Measurements from ENCODE around the gene CIBAR2. TPM values are rescaled to one million over a fixed set of nuclear protein-coding genes. Genes with fewer than 3 reads are reported as not detected.

CIBAR2 gene
- total RNA-seq, 1 donor from 2014 or later = 4.9 TPM

- Mint-ChIP-seq H3K4me1 (ENCODE audit: unreplicated experiment) (peaks cover 50% of the 10 kb centered on the region), H3K36me3 (no peaks in the 10 kb centered on the region), H3K4me3 (no peak overlapping the region), H3K27ac (no peak overlapping the region), H3K27me3 (peaks cover 5% of the 10 kb centered on the region), H3K9me3 (no peaks in the 10 kb centered on the region)
- no peak for TF ChIP-seq CTCF (conservative IDR thresholded peaks at IDR 0.05)
- no peak for DNase-seq (ENCODE audit: extremely low spot score, unreplicated experiment)
These were observed 30.5 kb upstream of the CIBAR2 start for GRCh38 chr16:85142771-85143211.

- H3K27ac Mint-ChIP-seq = no peak overlapping the region
- TF ChIP-seq CTCF (conservative IDR thresholded peaks at IDR 0.05) = no peak
- peaks cover 46% of the 10 kb centered on the region for H3K4me1 Mint-ChIP-seq (ENCODE audit: unreplicated experiment)
- no peak overlapping the region for H3K4me3 Mint-ChIP-seq
- H3K27me3 Mint-ChIP-seq = peaks cover 5% of the 10 kb centered on the region
- no peaks in the 10 kb centered on the region for H3K9me3 Mint-ChIP-seq
- no peak for DNase-seq (ENCODE audit: extremely low spot score, unreplicated experiment)
- H3K36me3 Mint-ChIP-seq = no peaks in the 10 kb centered on the region
These were observed 29.8 kb upstream of the CIBAR2 start for GRCh38 chr16:85142129-85142513.

GRCh38 chr16:85141491-85142128, 29.3 kb upstream of the CIBAR2 start:
- TF ChIP-seq CTCF (conservative IDR thresholded peaks at IDR 0.05) = no peak
- H3K36me3 Mint-ChIP-seq = no peaks in the 10 kb centered on the region
- H3K9me3 Mint-ChIP-seq = no peaks in the 10 kb centered on the region
- H3K27ac Mint-ChIP-seq = peak overlapping the region; percentile 49
- no peak for DNase-seq (ENCODE audit: extremely low spot score, unreplicated experiment)
- H3K4me1 Mint-ChIP-seq (ENCODE audit: unreplicated experiment) = peaks cover 46% of the 10 kb centered on the region
- peaks cover 5% of the 10 kb centered on the region for H3K27me3 Mint-ChIP-seq
- H3K4me3 Mint-ChIP-seq = no peak overlapping the region

GRCh38 chr16:85140455-85141012, 28.3 kb upstream of the CIBAR2 start:
- no peak for TF ChIP-seq CTCF (conservative IDR thresholded peaks at IDR 0.05)
- H3K36me3 Mint-ChIP-seq = no peaks in the 10 kb centered on the region
- DNase-seq (ENCODE audit: extremely low spot score, unreplicated experiment) = no peak
- H3K4me3 Mint-ChIP-seq = no peak overlapping the region
- no peak overlapping the region for H3K27ac Mint-ChIP-seq
- H3K4me1 Mint-ChIP-seq (ENCODE audit: unreplicated experiment) = peaks cover 44% of the 10 kb centered on the region
- peaks cover 5% of the 10 kb centered on the region for H3K27me3 Mint-ChIP-seq
- no peaks in the 10 kb centered on the region for H3K9me3 Mint-ChIP-seq

GRCh38 chr16:85139881-85140339, 27.6 kb upstream of the CIBAR2 start:
- Mint-ChIP-seq H3K36me3 (no peaks in the 10 kb centered on the region), H3K9me3 (no peaks in the 10 kb centered on the region), H3K27me3 (peaks cover 5% of the 10 kb centered on the region), H3K4me3 (no peak overlapping the region), H3K27ac (no peak overlapping the region), H3K4me1 (ENCODE audit: unreplicated experiment) (peaks cover 44% of the 10 kb centered on the region)
- TF ChIP-seq CTCF (conservative IDR thresholded peaks at IDR 0.05) = no peak
- no peak for DNase-seq (ENCODE audit: extremely low spot score, unreplicated experiment)

Measured in type B pancreatic cell (in vitro differentiated cells).